GM13976 (cell line): ENCODE results near the gene SMIM29.

ENCODE experiments used
- DNase-seq: peaks from one replicate; pipeline ENCODE4 v3.0.0; 2012; ENCODE audit warnings: low spot score
- in situ Hi-C: fragments of 300-500 bp; cut with MboI; formaldehyde crosslinking; loops from one replicate; pipeline ENCODE4 v1.12.0; 2022; ENCODE audit warnings: low sequenced_read_pairs, mixed read lengths, inconsistent platforms; ENCODE audit not compliant: unreplicated experiment
- TF ChIP-seq, protein P1 (sequence below): IDR thresholded peaks from 2 replicates; pipeline ENCODE4 v1.5.1; 2012; ENCODE audit warnings: borderline replicate concordance, mild to moderate bottlenecking; ENCODE audit not compliant: insufficient read depth; ENCODE audit errors: extremely low read depth, missing control alignments, control extremely low read depth

SMIM29 gene

GRCh38 chr6:34242252-34243130, 6.3 kb downstream of the SMIM29 start:
- TF ChIP-seq, protein P1, sequence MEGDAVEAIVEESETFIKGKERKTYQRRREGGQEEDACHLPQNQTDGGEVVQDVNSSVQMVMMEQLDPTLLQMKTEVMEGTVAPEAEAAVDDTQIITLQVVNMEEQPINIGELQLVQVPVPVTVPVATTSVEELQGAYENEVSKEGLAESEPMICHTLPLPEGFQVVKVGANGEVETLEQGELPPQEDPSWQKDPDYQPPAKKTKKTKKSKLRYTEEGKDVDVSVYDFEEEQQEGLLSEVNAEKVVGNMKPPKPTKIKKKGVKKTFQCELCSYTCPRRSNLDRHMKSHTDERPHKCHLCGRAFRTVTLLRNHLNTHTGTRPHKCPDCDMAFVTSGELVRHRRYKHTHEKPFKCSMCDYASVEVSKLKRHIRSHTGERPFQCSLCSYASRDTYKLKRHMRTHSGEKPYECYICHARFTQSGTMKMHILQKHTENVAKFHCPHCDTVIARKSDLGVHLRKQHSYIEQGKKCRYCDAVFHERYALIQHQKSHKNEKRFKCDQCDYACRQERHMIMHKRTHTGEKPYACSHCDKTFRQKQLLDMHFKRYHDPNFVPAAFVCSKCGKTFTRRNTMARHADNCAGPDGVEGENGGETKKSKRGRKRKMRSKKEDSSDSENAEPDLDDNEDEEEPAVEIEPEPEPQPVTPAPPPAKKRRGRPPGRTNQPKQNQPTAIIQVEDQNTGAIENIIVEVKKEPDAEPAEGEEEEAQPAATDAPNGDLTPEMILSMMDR = no peak
- in situ Hi-C loops = loop anchor here (10.0 kb wide), 2 partner anchors 48 to 172 kb away; no protein-coding TSS in a partner anchor
- DNase-seq = no peak

GRCh38 chr6:34241351-34242215, 7.2 kb downstream of the SMIM29 start:
- in situ Hi-C loops = loop anchor here (10.0 kb wide), 2 partner anchors 47 to 173 kb away; no protein-coding TSS in a partner anchor
- TF ChIP-seq, protein P1 = no peak
- DNase-seq = no peak

GRCh38 chr6:34240329-34241248, 8.2 kb downstream of the SMIM29 start:
- in situ Hi-C loops = loop anchor here (10.0 kb wide), 2 partner anchors 46 to 174 kb away; no protein-coding TSS in a partner anchor
- no peak for DNase-seq
- TF ChIP-seq, protein P1 = no peak

DNA sequence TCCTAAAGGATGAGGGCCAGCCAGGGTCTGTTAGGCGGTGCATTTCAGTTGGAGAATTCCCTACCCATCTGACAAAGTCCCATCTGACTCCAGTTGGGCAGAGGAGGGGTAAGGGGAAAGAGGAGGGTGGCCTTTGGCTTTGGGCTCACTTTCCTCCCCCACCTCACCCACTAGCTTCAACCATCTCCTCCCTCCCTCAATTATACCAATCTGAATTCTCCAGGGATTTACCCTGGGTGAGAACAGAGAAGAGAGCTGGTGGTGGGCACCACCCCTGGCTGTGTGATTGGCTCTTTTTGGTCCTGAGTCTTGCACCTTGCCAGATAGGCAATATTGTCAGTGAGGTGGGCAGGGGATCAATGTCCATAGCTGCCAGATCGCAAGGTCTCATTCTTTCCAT, 8.9 kb downstream of the SMIM29 start:
- TF ChIP-seq, protein P1 = no peak
- no peak for DNase-seq
- in situ Hi-C loops = loop anchor here (10.0 kb wide), 2 partner anchors 45 to 175 kb away; no protein-coding TSS in a partner anchor

DNA sequence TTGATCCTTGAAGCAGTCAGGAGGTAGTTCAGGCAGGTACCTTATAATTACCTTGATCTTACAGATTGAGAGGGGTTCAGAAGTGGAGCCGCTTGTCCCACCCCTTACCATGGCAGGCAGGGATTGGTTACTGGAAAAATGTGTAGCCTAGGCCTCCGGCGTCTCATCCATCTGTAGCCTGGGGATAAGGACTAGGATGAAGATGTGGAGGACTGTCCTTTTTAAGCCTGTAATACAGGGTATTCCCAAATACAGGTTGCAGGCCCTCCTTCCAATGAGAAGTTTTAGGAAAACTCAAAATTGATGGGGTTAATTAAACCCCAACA, 9.3 kb downstream of the SMIM29 start:
- TF ChIP-seq, protein P1 = no peak
- DNase-seq = no peak
- in situ Hi-C loops = no loop called here
